ENCODE measurements around the gene THBS2.

- TF ChIP-seq SP1 (IDR thresholded peaks at IDR 0.05; ENCODE audit: low read depth, low read length) (no peak), POU2F2 (IDR thresholded peaks at IDR 0.05; ENCODE audit: borderline replicate concordance, low read depth, low read length) (no peak), BHLHE40 (IDR thresholded peaks at IDR 0.05; ENCODE audit: borderline replicate concordance in 1 of 2, low read depth in 2 of 2, low read length in 1 of 2) (no peak), TCF7 (IDR thresholded peaks at IDR 0.05; ENCODE audit: borderline replicate concordance) (no peak), EZH2 (IDR thresholded peaks at IDR 0.05; ENCODE audit: borderline replicate concordance, control insufficient read depth, low read depth, low read length) (no peak), ZNF24 (IDR thresholded peaks at IDR 0.05) (no peak)
- TF ChIP-seq, protein P1, sequence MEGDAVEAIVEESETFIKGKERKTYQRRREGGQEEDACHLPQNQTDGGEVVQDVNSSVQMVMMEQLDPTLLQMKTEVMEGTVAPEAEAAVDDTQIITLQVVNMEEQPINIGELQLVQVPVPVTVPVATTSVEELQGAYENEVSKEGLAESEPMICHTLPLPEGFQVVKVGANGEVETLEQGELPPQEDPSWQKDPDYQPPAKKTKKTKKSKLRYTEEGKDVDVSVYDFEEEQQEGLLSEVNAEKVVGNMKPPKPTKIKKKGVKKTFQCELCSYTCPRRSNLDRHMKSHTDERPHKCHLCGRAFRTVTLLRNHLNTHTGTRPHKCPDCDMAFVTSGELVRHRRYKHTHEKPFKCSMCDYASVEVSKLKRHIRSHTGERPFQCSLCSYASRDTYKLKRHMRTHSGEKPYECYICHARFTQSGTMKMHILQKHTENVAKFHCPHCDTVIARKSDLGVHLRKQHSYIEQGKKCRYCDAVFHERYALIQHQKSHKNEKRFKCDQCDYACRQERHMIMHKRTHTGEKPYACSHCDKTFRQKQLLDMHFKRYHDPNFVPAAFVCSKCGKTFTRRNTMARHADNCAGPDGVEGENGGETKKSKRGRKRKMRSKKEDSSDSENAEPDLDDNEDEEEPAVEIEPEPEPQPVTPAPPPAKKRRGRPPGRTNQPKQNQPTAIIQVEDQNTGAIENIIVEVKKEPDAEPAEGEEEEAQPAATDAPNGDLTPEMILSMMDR (IDR thresholded peaks at IDR 0.05 in 2 of 3, conservative IDR thresholded peaks at IDR 0.05 in 1 of 3; ENCODE audit: control insufficient read depth in 2 of 3, extremely low read depth in 1 of 3, insufficient read depth in 1 of 3, low read depth in 3 of 3, low read length in 3 of 3), result no peak
Measured at GRCh38 chr6:169184419-169184818, 69.2 kb downstream of the THBS2 start.

All from GM12878 (cell line).